ENCODE measurements around the gene ZBTB42. TPM values are rescaled to one million over a fixed set of nuclear protein-coding genes. Genes with fewer than 3 reads are reported as not detected.
A peak's percentile ranks its signal among the peaks of the same experiment; 100 is the strongest.

Gene ZBTB42
- total RNA-seq, 1 donor from 2014 or later = 5.3 TPM

DNA sequence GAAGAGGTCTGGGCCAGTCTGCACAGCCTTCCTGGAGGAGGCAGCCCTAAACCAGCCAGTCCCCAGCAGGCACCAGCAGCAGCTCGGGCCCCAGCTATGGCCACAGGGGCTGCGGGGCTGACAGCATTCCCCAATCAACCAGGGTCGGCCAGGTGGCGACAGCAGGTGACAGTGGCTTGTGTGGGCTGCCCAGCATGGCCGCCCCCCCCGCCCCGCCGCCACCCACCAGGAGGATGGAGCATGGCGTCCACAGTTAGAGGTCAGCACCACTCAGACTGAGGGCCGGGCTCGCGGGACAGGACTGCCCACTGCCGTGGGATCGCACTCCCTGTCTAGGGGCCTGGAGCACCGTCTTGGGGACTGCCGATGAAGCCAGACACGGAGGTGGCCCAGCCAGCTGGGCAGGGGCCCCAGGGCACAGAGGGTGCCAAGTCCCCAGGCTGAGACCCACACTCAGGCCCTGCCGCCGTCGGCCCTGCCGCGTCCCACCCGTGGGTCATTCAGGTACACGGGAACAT, 20.3 kb upstream of the ZBTB42 start:
- DNase-seq (no peak), ATAC-seq (no peak)
- intact Hi-C loops (cut with micrococcal nuclease) = no loop called here

DNA sequence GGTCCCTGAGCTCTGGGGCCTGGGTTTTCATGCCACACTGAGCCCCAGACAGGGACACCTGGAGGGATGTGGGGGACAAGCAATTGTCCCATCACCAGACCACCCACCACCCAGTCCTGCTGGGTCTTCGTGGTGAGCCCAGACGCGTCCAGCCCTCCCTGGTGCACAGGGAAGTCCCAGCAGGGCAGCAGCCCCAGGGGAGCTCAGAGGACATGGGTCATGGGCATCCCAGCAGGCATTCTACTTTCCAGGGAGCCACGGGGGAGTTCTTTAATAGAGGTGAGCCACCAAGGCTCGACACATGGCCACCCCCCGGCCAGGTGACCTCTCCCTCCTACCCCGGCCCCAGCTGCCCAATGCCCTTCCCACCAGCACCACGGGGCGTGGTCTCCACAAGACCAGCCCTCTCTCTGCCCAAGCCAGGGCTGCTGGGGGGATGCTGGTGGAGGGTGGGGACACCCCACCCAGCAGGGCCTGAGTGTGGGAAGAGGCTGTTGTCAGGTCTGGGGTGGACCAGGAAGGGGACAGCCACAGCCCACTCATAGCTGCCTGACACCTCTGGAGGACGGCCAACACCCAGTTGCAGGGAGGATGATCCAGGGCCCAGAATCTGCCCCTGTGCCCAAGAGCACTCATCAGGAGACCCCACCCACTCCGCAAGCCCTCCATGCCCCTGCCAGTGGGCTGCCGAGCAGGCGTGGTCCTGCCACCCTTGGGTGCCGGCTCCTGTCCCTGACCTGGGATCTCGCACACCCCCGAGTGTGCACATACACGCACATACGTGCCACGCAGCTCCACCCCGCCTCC, 19.4 kb upstream of the ZBTB42 start:
- intact Hi-C loops (cut with micrococcal nuclease) = no loop called here
- DNase-seq = no peak

DNA sequence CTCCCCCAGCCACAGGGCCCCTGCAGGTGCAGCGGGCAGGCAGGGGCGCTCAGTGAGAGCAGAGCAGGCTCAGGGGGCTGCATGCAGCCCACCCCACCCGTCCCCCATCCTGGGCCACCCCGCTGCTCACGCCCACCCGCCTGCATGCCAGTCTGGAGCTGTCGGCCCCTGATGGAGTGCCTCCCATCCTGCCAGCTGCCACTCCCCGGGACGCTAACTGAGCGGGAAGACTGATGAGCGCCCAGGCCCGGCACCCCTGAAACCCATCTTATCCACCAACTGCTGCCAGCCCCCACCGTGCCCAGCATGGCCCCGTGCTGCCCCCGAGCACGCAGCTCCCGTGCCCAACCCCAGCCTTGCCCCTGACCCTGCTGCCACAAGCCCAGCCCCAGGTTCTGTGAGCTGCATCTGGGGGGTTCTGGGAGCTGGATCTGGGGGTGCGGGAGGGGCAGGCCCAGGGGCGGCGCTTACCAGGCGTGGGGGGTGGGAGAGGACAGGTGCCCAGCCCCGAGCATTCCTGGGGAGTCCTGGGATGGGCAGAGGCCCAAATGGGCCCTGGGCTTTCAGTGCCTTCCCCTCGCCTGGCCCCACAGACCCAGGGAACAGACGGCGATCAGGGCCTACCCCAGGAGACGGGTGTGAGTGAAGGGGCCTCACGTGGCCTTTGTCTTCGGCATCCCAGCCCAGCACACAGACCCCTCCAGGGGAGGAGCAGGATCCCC, 18.7 kb upstream of the ZBTB42 start:
- ATAC-seq = no peak
- no peak for DNase-seq
- intact Hi-C loops (cut with micrococcal nuclease) = no loop called here

More for the DNA sequence above, 19.4 kb upstream of the ZBTB42 start:
- no peak for ATAC-seq

- ATAC-seq (no peak), DNase-seq (no peak)
- intact Hi-C loops (cut with micrococcal nuclease) = no loop called here
Observed at GRCh38 chr14:104782808-104783139, 18.1 kb upstream of the ZBTB42 start.

DNA sequence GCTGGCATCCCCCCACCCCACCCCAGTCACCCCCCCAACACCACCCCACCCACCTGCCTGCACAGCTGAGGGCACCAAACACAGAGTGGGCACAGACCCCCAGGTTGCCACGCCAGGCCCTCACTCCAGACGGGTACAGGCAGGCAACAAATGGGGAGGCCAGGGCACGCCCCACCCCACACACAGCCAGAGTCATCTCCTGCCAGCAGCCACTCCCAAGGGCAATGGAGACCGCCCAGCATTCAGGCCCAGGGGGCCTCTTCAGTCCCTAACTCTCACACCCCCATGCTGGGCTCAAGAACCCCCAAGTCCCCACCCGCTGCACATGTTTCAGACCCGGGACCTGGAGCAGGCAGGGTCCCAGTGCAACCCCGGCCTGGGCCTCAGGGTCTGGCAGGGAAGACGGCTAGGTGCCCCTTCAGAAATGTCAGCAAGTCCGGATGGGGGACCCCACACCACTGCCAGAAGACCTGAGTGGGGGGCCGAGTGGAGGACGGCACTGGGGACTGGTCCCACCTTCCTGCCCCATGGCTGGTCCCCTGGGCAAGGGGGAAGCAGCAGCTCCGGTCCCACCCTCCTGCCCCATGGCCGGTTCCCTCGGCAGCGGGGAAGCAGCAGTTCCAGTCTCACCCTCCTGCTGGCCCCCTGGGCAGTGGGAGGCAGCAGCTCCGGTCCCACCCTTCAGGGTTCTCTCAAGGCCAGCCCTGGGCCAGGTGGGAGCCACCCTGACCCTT, 17.2 kb upstream of the ZBTB42 start:
- intact Hi-C loops (cut with micrococcal nuclease) = no loop called here
- ATAC-seq (no peak), DNase-seq (no peak)

GRCh38 chr14:104784218-104784568, 16.7 kb upstream of the ZBTB42 start:
- DNase-seq (no peak), ATAC-seq (no peak)
- intact Hi-C loops (cut with micrococcal nuclease) = no loop called here

GRCh38 chr14:104784846-104785707, 15.8 kb upstream of the ZBTB42 start:
- ATAC-seq = no peak
- no peak for DNase-seq
- intact Hi-C loops (cut with micrococcal nuclease) = no loop called here

DNA sequence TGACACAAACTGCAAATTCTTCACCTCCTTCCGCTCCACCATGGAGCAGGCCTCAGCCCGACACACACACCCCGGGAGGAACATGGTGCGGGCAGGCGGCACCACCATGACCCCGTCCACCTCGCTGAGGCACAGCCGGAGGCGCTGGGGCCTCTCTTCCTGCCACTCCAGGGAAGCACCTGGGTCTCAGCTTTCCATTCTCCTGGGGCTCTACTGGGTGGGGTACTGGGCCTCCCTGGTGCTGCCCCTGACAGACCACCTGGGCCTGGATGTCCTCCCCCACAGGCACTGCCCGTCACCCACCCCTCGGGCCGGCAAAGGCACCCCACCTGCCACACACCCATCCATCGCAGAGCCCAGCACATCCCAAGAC, 15.2 kb upstream of the ZBTB42 start:
- DNase-seq = no peak
- intact Hi-C loops (cut with micrococcal nuclease) = no loop called here
- no peak for ATAC-seq

- DNase-seq (no peak), ATAC-seq (peak; percentile 47)
- intact Hi-C loops (cut with micrococcal nuclease) = no loop called here
Observed at GRCh38 chr14:104786091-104786586, 14.8 kb upstream of the ZBTB42 start.

GRCh38 chr14:104786726-104787675, 13.9 kb upstream of the ZBTB42 start:
- no peak for ATAC-seq
- DNase-seq = no peak
- intact Hi-C loops (cut with micrococcal nuclease) = no loop called here

DNA sequence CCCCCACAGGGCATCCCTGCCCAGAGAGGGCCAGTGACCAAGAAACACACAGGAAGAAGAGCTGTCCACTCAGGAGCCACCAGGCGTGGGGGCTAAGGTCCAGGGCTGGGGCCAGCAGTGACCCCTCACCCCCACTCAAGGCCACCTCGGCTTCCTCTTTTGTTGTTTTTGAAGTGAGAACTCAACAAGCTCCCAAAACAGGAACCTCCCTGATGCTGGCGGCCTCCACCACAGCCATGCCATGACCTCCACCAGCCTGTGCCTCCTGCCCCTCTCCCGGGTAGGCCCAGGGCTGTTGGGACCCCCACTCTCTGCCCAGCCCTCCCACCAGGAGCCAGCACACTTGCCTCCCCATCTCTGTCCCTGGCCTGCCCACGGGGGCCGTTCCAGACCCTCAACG, 13.2 kb upstream of the ZBTB42 start:
- no peak for DNase-seq
- ATAC-seq = no peak
- intact Hi-C loops (cut with micrococcal nuclease) = no loop called here

DNA sequence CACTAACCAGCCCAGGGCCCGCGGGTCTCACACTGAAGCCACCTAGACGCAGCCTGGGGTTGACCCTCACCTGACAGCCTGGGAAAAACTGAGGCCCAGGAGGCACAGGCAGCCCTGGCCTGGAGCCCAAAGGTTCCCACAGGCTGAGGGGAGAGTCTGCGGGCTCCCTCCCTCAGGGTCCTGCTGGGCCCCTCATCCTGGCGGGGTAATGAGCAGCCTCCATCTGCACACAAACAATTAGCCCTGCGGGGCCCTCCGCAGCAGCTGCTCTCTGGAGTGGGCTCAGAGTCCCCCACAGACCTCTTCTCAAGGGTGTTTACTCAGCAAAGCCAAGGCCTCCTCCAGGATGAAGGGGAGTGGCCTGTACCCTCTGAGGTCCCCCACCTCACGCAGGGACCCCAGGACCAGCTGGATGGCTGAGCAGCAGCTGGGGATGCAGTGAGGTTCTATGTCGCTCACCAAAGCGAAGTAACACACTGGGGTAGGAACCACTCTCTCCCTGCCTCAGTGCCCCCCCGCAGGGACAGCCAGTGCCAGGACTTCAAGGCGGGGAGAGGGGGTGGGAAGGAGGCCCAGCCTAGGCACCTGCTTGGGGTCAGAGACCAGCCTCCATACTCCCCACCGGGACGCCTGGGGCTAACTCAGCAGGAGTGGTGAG, 12.6 kb upstream of the ZBTB42 start:
- intact Hi-C loops (cut with micrococcal nuclease) = no loop called here
- ATAC-seq = no peak
- DNase-seq = no peak

- DNase-seq (no peak), ATAC-seq (no peak)
- intact Hi-C loops (cut with micrococcal nuclease) = no loop called here
Observed at GRCh38 chr14:104788873-104789663, 11.8 kb upstream of the ZBTB42 start.

DNA sequence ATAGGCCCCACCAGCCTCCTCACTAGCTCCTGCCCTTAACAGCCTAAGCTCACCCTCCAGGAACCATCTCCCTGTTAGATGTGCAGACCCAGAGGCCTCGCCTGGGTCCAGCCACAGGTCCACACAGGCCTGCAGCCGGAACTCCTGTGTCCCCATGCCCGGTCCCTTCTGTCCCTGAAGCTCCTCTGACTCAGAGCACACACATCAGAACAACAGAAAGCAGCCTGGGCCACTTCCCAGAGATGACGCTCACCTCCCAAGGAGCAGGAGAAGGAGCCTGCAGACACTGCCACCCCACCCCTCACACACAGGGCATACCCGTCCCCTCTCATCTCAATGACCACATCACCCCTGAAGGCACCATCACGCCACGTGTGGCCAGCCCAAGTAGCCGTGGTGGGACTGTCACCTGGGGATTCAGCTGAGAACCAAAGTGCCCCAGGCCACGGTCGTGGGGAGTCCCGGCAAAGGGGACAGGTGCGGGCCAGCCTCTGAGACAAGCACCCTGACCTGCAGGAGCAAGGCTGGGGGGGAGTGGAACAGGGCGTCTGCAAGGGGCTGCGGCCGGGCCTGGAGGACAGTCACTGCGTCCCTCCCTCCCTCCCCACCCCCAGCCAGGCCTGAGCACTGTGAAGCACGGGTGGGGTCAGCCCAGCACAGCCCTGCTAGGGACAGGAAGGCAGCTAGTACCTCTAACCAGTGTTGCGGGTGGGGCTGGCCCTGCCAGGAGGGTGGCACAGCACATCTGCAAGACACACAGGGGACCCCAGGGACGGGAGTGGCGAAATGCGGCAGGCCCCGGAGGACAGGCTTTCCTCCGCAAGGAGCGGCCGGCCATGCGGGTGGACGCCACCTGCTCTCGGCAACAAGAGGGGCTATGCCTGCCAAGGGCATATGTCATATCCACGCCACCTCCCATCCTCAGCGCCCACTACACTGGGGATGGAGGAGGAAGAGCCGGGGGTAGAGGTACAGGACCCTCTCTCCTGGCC, 10.9 kb upstream of the ZBTB42 start:
- intact Hi-C loops (cut with micrococcal nuclease) = no loop called here
- no peak for DNase-seq

GRCh38 chr14:104791425-104791824, 9.5 kb upstream of the ZBTB42 start:
- intact Hi-C loops (cut with micrococcal nuclease) = no loop called here
- ATAC-seq (no peak), DNase-seq (no peak)

More for the DNA sequence above, 10.9 kb upstream of the ZBTB42 start:
- no peak for ATAC-seq

Data from left ventricle myocardium superior (tissue), 1 donor.